Ureter (tissue), 1 donor: ENCODE measurements around the gene TRAPPC5. TPM values are rescaled to one million over a fixed set of nuclear protein-coding genes. Genes with fewer than 3 reads are reported as not detected.

Experiments
- DNase-seq: peaks from one replicate; pipeline ENCODE4 v3.0.0-alpha.2; 2020; ENCODE audit warnings: low spot score
- total RNA-seq: library from RNA; stranded (reverse); gene quantifications from one replicate; pipeline ENCODE4 v1.2.4, GENCODE V29; 2023
- donor health status: DM: yes; HTN: yes; CAD: no.

The TRAPPC5 gene
- total RNA-seq, 1 donor from 2014 or later = 80.8 TPM

DNA sequence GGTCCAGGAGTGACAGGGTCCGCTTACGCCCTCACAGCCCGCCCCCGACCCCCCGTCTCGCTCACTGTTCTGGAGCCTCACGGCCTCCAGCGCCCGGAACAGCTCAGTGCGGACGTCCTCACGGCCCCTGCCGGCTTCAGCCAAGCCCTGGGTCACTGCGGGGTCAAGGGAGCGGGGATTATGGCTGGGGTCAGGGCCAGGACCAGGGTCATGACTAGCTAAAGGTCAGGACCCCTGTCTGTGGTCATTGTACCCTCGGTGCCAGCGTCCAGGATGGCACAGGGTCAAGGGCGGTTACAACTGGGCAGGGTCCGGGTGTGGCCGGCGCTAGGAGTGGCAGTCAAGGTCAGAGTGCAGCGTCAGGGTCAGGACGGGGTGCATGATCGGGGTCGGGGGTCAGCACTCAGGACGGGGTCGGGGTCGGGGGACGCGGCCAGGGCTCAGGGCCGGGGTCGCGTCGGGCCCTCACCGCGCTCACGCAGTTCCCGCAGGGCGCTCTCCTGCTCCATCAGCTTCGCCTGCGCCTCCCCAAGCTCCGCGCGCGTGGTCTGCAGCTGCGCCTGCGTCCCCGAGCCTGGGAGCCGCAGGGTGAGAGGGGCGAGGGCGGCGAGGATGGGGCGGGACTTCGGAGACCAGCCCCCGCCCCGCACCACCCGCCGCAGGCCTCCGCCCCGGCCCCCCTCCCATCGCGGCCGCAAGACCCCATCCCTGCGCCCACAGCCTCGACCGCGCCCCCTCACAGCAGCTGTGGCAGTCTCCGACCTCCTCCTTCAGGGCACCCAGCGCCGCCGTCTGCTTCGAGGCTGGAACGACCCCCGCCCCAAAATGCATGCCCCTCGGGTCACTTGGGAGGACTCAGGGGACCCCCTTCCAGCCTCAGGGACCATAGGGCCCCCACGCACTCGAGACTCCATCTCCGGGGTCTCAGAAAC, 49.9 kb downstream of the TRAPPC5 start:
- DNase-seq = no peak

DNA sequence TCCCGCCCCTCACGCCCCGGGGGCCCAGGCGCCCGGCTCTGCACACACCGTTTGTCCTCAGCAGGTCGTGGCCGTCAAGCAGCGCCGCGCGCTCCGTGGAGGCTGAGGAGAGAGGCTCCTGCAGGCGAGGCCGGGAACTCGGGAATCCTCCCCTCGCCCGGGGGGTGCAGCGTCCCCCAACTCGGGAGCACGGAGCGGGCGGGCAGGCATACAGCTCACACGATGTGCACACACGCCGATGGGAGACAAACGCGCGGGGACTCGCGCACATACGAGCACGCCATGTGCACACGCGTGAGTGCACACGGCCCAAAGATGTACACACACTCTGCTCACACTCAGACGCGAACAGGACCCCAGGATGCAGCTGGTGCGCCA, 50.6 kb downstream of the TRAPPC5 start:
- DNase-seq = no peak

DNA sequence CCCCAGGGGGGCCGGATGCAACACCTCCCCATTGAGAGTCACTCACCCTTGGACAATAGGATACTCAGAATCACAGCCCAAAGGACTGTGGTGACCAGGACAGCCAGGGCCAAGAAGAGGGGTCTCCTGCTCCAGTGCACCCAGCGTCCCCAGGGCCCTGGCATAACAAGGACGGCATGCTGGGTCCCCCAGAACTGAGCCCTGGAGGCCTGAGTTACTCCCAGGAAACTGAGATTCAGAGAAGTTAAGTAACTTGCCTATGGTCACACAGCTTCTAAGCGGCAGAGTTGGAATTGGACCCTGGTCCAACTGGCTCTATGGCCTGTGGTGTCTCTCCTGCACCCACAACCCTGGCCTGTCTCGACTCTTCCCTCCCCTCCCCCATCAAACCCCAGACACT, 51.0 kb downstream of the TRAPPC5 start:
- no peak for DNase-seq

DNA sequence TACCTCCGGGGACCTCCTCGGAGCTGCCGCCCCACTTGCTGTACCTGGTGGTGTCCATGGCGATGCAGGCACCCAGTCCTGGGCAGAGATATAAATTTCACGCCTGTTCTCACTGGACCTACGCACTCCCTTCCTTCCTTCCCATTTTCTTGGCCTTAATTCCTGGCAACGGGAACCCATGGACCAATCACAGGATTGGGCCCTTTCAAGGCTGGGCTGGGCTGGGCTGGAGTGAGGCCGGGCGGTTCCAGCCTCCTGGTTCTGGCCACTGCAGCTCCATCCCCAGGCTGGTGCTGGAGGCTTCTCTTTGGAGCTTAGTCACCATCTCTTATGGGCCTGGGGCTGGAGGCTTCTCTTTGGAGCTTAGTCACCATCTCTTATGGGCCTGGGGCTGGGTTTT, 51.4 kb downstream of the TRAPPC5 start, which contains the start of gene CLEC4G:
TSS of gene CLEC4G (minus strand) at position 66 of the 400 bp plus-strand sequence. CDS start at position 58, 8 bp downstream.
- DNase-seq = no peak

DNA sequence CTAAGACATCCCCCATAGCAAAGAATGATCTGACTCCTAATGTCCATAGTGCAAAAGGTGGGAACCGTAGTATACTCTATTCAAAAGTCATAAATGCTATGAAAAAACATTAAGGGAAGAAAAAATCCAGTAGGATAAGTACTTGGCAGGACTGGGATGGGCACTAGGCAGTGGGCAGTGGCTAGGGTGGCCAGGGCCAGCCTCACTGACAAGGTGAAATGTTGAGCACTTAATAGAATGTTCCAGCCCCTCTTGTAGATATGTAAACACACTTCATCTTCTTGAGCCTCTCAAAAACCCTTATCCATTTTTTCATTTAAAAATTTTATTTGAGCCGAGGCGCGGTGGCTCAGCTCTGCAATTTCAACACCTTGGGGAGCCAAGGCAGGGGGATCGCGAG, 52.7 kb downstream of the TRAPPC5 start:
- no peak for DNase-seq

DNA sequence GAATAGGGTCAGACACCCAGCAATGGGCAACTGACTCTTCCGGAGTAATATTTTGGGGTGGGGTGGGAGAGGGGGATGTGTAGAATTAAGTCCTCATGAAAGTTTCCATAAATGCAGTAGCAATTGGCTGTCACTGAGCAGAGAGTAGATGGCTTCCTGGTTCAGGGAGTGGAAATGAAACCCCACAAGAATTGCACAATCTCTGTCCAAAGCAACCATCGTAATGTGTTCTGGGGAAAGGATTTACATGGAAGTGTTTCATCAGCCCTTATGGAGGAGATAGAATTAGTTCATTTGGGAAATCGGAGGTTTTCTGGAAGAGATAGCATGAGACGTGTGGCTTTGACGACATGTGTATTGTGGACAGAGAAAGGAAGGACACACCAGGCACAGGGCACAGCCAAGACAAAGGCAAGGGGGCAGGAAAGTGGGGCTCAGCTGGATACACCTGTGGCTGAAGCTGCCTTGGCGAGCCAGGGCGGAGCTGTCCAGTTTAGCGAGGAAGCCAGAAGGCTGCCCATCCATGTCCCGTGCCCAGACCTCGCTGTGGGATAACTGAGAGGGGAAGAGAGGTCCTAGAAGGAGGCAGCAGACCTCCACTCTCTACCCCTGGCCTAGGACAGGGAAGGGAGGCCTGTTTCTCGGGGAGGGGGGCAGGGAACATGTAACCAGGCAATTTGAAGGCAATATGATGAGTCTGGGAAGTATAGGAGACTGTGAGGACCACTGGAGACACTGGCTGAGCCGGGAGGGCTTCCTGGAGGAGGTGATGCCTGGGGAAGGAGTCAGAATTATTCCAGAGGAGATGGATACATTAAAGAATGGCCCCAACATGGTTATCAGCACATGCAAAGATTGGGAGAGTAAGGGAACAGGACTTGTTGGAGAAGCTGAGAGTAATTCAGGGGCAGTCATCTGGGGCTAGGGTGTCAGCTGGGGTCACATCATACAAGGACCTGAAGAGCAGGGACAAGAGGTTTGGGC, 53.9 kb downstream of the TRAPPC5 start:
- no peak for DNase-seq

DNA sequence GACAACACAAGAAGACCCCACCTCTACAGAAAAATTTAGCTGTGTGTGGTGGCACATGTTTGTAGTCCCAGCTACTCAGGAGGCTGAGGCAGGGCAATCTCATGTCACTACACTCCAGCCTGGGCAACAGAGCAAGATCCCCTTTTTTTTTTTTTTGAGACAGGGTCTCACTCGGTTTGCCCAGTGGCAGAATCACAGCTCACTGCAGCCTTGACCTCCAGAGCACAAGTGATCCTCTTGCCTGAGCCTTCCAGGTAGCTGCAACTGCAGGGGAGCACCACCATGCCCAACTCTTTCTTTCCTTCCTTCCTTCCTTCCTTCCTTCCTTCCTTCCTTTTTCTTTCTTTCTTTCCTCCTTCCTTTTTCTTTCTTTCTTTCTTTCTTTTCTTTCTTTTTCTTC, 55.5 kb downstream of the TRAPPC5 start:
- DNase-seq = no peak

DNA sequence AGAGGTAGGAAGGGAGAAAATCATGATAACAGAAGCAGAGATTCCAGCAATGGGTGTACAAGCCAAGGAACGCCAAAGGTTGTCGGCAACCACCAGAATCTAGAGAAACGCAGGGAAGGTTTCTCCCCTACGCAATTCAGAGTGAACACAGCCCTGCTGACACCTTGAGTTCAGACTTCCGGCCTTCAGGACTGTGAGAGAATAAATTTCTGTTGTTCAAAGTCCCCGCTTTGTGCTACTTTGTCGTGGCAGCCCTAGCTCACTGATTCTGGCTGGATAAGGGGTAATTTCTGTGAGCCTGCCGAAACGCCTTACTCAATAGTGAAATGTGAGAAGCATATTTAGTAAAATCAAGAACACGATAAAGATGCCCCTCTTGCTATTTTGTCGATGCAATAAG, 56.6 kb downstream of the TRAPPC5 start:
- DNase-seq = no peak

Other genes starting within 250 kb of the TRAPPC5 start
- 7.8 TPM for gene PEX11G, start 191.8 kb upstream of the TRAPPC5 start, total RNA-seq
- gene ZNF358, start 164.7 kb upstream of the TRAPPC5 start, total RNA-seq = 34.3 TPM
- gene MCOLN1, start 158.2 kb upstream of the TRAPPC5 start, total RNA-seq = 20.0 TPM
- gene PNPLA6, start 145.1 kb upstream of the TRAPPC5 start, total RNA-seq = 79.5 TPM
- 29.3 TPM for gene CAMSAP3, start 85.0 kb upstream of the TRAPPC5 start, total RNA-seq
- gene XAB2, start 51.3 kb upstream of the TRAPPC5 start, total RNA-seq = 39.0 TPM
- 66.7 TPM for gene PET100, start 51.0 kb upstream of the TRAPPC5 start, total RNA-seq
- 1.7 TPM for gene PCP2, start 47.1 kb upstream of the TRAPPC5 start, total RNA-seq
- gene STXBP2, start 43.7 kb upstream of the TRAPPC5 start, total RNA-seq = 122 TPM
- gene RETN, start 11.8 kb upstream of the TRAPPC5 start, total RNA-seq = not detected
- not detected for gene MCEMP1, start 3.7 kb upstream of the TRAPPC5 start, total RNA-seq
- not detected for gene FCER2, start 21.3 kb downstream of the TRAPPC5 start, total RNA-seq
- gene CLEC4G, start 51.3 kb downstream of the TRAPPC5 start, total RNA-seq = 0.57 TPM
- gene CD209, start 66.7 kb downstream of the TRAPPC5 start, total RNA-seq = 3.3 TPM
- not detected for gene CLEC4M, start 82.4 kb downstream of the TRAPPC5 start, total RNA-seq
- 15.9 TPM for gene EVI5L, start 149.4 kb downstream of the TRAPPC5 start, total RNA-seq
- 2.0 TPM for gene PRR36, start 193.6 kb downstream of the TRAPPC5 start, total RNA-seq
- 8.5 TPM for gene LRRC8E, start 207.7 kb downstream of the TRAPPC5 start, total RNA-seq
- 35.1 TPM for gene MAP2K7, start 223.0 kb downstream of the TRAPPC5 start, total RNA-seq
- 2.2 TPM for gene TGFBR3L, start 234.0 kb downstream of the TRAPPC5 start, total RNA-seq
- 21.0 TPM for gene SNAPC2, start 239.5 kb downstream of the TRAPPC5 start, total RNA-seq
- 2.2 TPM for gene CTXN1, start 245.3 kb downstream of the TRAPPC5 start, total RNA-seq